HG03558 (cell line): ENCODE measurements around the gene TAF4.
"Not testable (repeated sequence)": the region's sequence is repeated elsewhere in the genome, so short reads cannot be mapped to it uniquely, and the experiment has no call there.

Source experiments
- ATAC-seq: cut with Tn5 transposase; IDR thresholded peaks from one replicate; pipeline ENCODE4 v1.9.1; 2021; ENCODE audit warnings: moderate number of reproducible peaks; ENCODE audit not compliant: unreplicated experiment; ENCODE audit errors: extremely low read depth

Gene TAF4

GRCh38 chr20:62083312-62083711 lies 17.6 kb upstream of the TAF4 start:
- ATAC-seq: no peak

GRCh38 chr20:62080249-62080990 lies 14.7 kb upstream of the TAF4 start:
- no peak for ATAC-seq

- no peak for ATAC-seq
Observed at GRCh38 chr20:62079166-62079565, 13.5 kb upstream of the TAF4 start.

- no peak for ATAC-seq
Observed at GRCh38 chr20:62073323-62073722, 7.6 kb upstream of the TAF4 start.

GRCh38 chr20:62071669-62072430 lies 6.2 kb upstream of the TAF4 start:
- ATAC-seq: not testable (repeated sequence)

GRCh38 chr20:62069741-62070216 lies 4.1 kb upstream of the TAF4 start:
- no peak for ATAC-seq

- ATAC-seq: no peak
Observed at GRCh38 chr20:62068997-62069396, 3.3 kb upstream of the TAF4 start.

- no peak for ATAC-seq
Observed at GRCh38 chr20:62067547-62068260, 2.0 kb upstream of the TAF4 start.

- ATAC-seq: no peak
Observed at GRCh38 chr20:62066983-62067433, 1.3 kb upstream of the TAF4 start.

- peak; percentile 2 for ATAC-seq
Observed at GRCh38 chr20:62066339-62066982, 780 bp upstream of the TAF4 start.

GRCh38 chr20:62064770-62065673 lies 659 bp downstream of the TAF4 start:
- ATAC-seq: peak; percentile 3

GRCh38 chr20:62063981-62064769 lies 1.5 kb downstream of the TAF4 start:
- no peak for ATAC-seq

- no peak for ATAC-seq
Observed at GRCh38 chr20:62063315-62063980, 2.2 kb downstream of the TAF4 start.

GRCh38 chr20:62062661-62063314 lies 2.9 kb downstream of the TAF4 start:
- no peak for ATAC-seq

GRCh38 chr20:62061851-62062423 lies 3.7 kb downstream of the TAF4 start:
- ATAC-seq: no peak

- ATAC-seq: no peak
Observed at GRCh38 chr20:62060631-62061541, 4.8 kb downstream of the TAF4 start.
